SJCRH30 (cell line): Measurements from ENCODE around the gene SSH2. TPM values are rescaled to one million over a fixed set of nuclear protein-coding genes. Genes with fewer than 3 reads are reported as not detected.
A peak's percentile ranks its signal among the peaks of the same experiment; 100 is the strongest.

Experiments
- DNase-seq, 2 experiments: peaks; one replicate each; pipeline ENCODE4 v3.0.0-alpha.2; 2015 to 2020
- H3K27ac ChIP-seq: fragments of 250-450 bp; sonication (Bioruptor Pico); 2 replicates; pipeline ENCODE4 v1.5.1; 2020; ENCODE audit warnings: mild to moderate bottlenecking, moderate library complexity
- H3K27me3 ChIP-seq: fragments of 250-450 bp; sonication (Bioruptor Pico); 2 replicates; pipeline ENCODE4 v1.5.1; 2020; ENCODE audit warnings: mild to moderate bottlenecking, moderate library complexity
- H3K36me3 ChIP-seq: fragments of 250-450 bp; sonication (Bioruptor Pico); 2 replicates; pipeline ENCODE4 v1.5.1; 2020; ENCODE audit warnings: mild to moderate bottlenecking, moderate library complexity
- H3K4me1 ChIP-seq: fragments of 250-450 bp; sonication (Bioruptor Pico); 2 replicates; pipeline ENCODE4 v1.5.1; 2020; ENCODE audit warnings: mild to moderate bottlenecking, moderate library complexity
- H3K4me3 ChIP-seq: fragments of 250-450 bp; sonication (Bioruptor Pico); 2 replicates; pipeline ENCODE4 v1.5.1; 2020; ENCODE audit warnings: mild to moderate bottlenecking, moderate library complexity
- H3K9me3 ChIP-seq: fragments of 250-450 bp; sonication (Bioruptor Pico); replicated peaks from 2 replicates; pipeline ENCODE4 v1.5.1; 2020; ENCODE audit warnings: mild to moderate bottlenecking, moderate library complexity
- total RNA-seq: library from RNA; depleted of rRNA; stranded (reverse); fragments of >200 nt; shearing (Covaris generic); gene quantifications from 2 replicates; pipeline ENCODE4 v1.2.3, GENCODE V29; 2014

Gene SSH2
- total RNA-seq, 1 experiment from 2014 or later, result 34.8 TPM

DNA sequence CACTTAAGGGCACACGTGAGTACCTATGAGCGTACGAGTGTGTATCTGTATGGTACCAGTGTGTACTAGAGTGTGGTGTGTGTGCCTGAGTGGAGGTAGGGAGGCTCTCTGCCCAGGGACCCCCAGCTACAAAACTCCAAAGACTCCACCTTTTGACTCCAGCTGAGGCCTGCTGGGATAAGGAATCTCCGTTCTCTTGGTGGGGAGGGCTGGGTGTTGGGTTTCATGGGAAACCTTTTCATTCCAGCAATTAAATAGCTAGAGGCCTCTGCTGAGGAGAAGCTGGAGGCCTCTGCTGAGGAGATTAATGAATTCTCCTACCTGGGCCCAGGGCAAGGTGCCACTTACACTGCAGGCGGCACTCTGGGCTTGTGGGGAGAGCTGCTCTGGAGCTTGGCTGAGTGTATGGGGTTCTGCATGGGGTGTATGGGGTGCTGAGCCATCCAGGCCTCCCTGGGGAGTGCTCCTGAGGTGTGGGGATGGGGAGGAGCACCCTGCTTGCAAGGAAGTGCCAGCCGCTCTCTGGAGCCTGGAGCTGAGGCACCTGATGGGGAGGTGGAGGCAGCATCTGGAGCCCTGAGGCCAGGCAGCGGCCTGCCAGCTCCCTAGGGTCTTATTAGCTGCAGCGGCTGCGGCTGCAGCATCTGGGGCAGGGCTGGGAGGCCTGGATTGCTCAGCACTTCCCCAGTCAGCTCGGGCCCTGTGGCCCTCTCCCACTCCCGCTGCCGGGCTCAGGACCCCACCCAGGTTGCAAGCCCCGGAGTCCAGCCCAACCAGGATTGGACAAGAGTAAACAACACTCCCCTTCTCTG lies 332.5 kb downstream of the SSH2 start:
- Histone ChIP-seq H3K27ac (no peak overlapping the region), H3K4me3 (no peak overlapping the region), H3K9me3 (no peaks in the 10 kb centered on the region), H3K36me3 (no peaks in the 10 kb centered on the region), H3K27me3 (no peaks in the 10 kb centered on the region), H3K4me1 (peaks cover 16% of the 10 kb centered on the region)
- DNase-seq, result no peak

- Histone ChIP-seq H3K9me3 (no peaks in the 10 kb centered on the region), H3K4me3 (no peak overlapping the region), H3K4me1 (peaks cover 23% of the 10 kb centered on the region), H3K36me3 (no peaks in the 10 kb centered on the region), H3K27ac (no peak overlapping the region), H3K27me3 (no peaks in the 10 kb centered on the region)
- DNase-seq, result no peak
Observed at GRCh38 chr17:29596811-29597210, 333.2 kb downstream of the SSH2 start.

DNA sequence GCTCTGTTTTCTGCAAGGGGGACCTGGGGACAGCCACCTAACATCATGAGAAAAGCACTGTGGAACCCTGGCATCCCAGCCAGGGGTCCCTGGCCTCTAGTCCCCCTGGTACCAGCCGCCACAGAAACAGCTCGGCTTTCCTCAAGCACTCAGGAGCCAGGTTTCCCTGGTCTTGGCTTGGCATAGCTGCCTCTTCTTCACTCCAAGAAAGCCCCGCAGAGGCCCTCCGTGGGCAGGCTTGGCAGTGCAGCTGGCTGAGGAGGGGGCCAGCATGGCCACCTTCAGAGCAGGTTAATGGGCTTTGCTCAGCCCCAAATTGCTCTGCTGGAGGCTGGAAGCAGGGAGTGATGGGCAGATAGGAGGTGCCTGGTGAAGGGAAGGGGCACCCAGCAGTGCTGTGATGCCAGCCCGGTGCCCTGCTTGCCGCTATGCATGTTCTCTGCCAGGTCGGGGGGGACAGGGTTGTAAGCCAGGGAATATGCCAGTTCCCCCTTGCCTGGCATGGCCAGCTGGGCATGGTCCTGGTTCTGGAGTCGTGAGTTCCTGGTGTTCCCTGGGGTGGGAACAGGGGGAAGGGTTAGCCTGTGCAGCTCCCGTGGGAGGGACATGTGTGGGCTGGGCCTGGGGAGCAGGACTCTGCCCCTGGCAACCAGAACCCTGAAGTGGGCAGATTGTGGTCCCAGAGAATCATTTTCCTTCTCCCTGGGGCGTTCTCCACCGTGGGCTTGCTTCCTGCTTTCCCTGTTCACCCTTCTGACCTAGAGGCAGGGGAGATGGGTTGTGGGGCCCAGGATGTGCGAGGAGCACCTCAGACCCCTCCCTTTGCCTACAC lies 333.9 kb downstream of the SSH2 start:
- no peak for DNase-seq
- Histone ChIP-seq H3K27ac (no peak overlapping the region), H3K9me3 (no peaks in the 10 kb centered on the region), H3K36me3 (no peaks in the 10 kb centered on the region), H3K4me1 (peaks cover 23% of the 10 kb centered on the region), H3K27me3 (no peaks in the 10 kb centered on the region), H3K4me3 (no peak overlapping the region)

- H3K27ac ChIP-seq, result no peak overlapping the region
Observed at GRCh38 chr17:29595107-29595942, 334.7 kb downstream of the SSH2 start.

DNA sequence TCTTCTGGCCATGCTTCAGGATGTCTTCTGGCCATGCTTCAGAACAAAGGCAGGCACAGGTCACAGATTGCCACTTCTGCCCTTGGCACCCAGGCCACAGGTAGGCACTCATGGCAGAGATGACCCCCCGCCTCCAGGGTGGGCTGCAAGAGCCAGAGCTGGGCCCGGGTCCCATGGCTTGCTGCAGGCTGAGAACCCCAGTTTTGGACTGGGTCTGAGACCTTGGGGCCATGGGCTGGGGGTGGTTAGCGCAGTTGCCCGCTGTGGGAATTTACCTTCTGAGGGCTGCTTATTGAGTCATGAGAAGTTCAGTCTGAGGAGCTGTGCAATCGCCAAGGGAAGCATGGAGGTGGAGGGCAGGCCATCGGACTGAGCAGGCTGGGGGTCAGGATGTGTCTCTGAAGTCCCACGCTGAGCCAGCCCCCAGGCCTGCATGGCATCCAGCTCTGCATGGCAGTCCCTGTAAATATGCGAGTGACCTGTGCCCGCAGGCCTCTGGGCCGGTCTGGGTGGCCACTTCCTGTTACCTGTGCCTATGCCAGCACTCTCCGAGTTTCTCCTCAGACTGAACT lies 335.4 kb downstream of the SSH2 start:
- peaks cover 23% of the 10 kb centered on the region for H3K4me1 ChIP-seq
- no peak overlapping the region for H3K27ac ChIP-seq
- H3K4me3 ChIP-seq, result peak overlapping the region; percentile 70
- no peaks in the 10 kb centered on the region for H3K36me3 ChIP-seq
- DNase-seq, result no peak
- H3K27me3 ChIP-seq, result no peaks in the 10 kb centered on the region
- H3K9me3 ChIP-seq, result no peaks in the 10 kb centered on the region

More at GRCh38 chr17:29595107-29595942, 334.7 kb downstream of the SSH2 start:
- Histone ChIP-seq H3K4me1 (peaks cover 23% of the 10 kb centered on the region), H3K4me3 (no peak overlapping the region), H3K9me3 (no peaks in the 10 kb centered on the region), H3K36me3 (no peaks in the 10 kb centered on the region), H3K27me3 (no peaks in the 10 kb centered on the region)
- DNase-seq, result no peak

- Histone ChIP-seq H3K4me1 (peaks cover 16% of the 10 kb centered on the region), H3K27me3 (no peaks in the 10 kb centered on the region), H3K27ac (no peak overlapping the region), H3K4me3 (peak overlapping the region; percentile 70), H3K36me3 (no peaks in the 10 kb centered on the region), H3K9me3 (no peaks in the 10 kb centered on the region)
- peak; percentile 63 to 74 for DNase-seq
Observed at GRCh38 chr17:29593591-29594518, 336.2 kb downstream of the SSH2 start.

DNA sequence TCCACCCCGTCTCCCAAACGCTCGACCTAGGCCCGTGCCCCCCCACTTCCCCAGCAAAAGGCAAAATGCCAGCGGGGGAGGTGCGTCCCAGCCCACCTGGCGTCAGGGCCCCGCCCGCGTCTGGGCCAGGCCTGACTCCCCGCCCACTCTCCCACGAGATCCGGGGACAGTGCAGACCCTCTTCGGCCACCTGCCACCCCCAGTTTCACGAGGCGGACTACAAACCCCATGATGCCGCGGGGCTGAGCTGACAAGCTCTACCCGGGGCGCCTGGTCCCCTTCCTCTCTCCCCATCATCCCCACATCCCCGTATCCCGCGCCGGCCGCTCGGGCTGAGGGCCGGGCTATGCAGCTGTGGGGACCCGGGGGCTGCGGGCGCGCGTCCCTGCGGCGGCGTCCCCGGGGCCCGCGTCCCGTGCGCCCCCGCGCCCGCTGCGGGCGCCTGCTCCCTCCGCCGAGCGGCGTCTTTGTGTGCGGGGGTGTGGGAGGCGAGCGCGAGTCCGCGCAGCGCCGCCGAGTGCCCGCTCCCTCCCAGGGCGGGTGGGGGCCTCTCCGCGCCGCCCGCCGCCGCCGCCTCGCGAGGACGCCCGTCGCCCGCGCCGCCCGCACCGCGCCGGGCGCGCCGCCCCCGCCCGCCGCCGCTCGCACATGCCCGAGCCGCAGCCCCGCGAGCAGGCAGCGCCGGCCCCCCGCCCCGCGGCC lies 337.0 kb downstream of the SSH2 start, which contains the start of gene ANKRD13B:
ANKRD13B (plus strand) TSS at position 283 of the 702 bp plus-strand sequence. CDS start 490 bp downstream, outside the sequence.
- no peaks in the 10 kb centered on the region for H3K27me3 ChIP-seq
- H3K4me1 ChIP-seq, result peaks cover 18% of the 10 kb centered on the region; the same call in 1 of the 2 replicates
- H3K9me3 ChIP-seq, result no peaks in the 10 kb centered on the region
- peak; percentile 78 to 81 for DNase-seq
- no peaks in the 10 kb centered on the region for H3K36me3 ChIP-seq
- H3K27ac ChIP-seq, result peak within 1 kb of the TSS; percentile 14; the same call in 1 of the 2 replicates
- H3K4me3 ChIP-seq, result peak within 1 kb of the TSS; percentile 70

DNA sequence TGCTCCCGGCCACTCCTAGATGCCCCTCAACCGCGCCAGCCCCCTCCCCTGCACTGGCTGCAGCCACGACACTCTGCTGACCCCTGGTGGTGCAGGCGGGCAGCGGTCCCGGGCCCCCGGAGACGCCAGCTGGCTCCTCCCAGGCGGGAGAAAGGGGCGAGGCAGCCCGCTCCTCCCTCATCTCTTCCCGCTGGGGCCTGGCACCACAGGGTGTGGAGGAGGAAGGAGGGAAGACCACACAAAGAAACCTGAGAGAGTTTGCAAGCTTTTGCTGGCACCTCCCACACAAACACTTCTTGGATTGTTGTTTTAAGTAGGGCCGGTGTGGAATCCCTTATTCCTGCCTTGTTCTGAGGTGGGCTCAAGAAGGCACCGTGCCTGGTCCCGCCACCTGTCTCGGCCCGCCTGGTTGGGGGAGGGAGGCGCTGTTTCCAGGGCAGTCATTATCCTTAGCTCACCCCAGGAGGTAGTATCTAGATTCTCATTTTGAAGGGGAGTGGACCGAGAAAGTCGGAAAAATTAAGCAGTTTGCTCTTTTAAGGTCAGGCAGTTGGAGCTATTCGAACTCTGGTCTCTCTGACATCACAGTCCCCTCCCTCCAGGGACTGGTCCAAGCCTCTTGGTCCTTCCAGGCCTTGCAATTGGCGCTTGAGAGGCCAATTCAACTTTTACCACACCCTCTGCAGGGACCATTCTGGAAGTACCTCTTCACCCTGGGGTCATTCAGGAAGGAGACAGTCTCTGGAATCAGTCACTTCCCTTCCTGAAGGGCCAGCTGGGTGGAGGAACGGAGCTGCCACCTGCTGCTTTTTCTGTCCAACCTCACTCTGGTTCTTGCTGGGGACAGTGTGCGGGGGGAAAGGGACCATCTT lies 338.1 kb downstream of the SSH2 start:
- Histone ChIP-seq H3K36me3 (no peaks in the 10 kb centered on the region), H3K9me3 (no peaks in the 10 kb centered on the region), H3K27ac (peak overlapping the region; percentile 57), H3K27me3 (no peaks in the 10 kb centered on the region), H3K4me1 (peaks cover 17% of the 10 kb centered on the region; the same call in 1 of the 2 replicates), H3K4me3 (peak overlapping the region; percentile 70)
- peak; percentile 95 to 96 for DNase-seq

GRCh38 chr17:29591146-29591736 lies 338.8 kb downstream of the SSH2 start:
- H3K36me3 ChIP-seq, result no peaks in the 10 kb centered on the region
- no peaks in the 10 kb centered on the region for H3K27me3 ChIP-seq
- DNase-seq, result peak in 1 of 2 experiments; percentile 79
- peak overlapping the region; percentile 57 for H3K27ac ChIP-seq
- H3K4me1 ChIP-seq, result peaks cover 16% of the 10 kb centered on the region; the same call in 1 of the 2 replicates
- peak overlapping the region; percentile 70 for H3K4me3 ChIP-seq
- H3K9me3 ChIP-seq, result no peaks in the 10 kb centered on the region

- Histone ChIP-seq H3K27ac (peak overlapping the region; percentile 57), H3K27me3 (no peaks in the 10 kb centered on the region), H3K36me3 (no peaks in the 10 kb centered on the region), H3K4me1 (peaks cover 16% of the 10 kb centered on the region; the same call in 1 of the 2 replicates), H3K9me3 (no peaks in the 10 kb centered on the region), H3K4me3 (peak overlapping the region; percentile 70)
- DNase-seq, result peak; percentile 57 to 80
Observed at GRCh38 chr17:29590411-29591145, 339.4 kb downstream of the SSH2 start.
